SU-DHL-6 (cell line): ENCODE data around the gene RRAGA.
"Not testable (repeated sequence)": the region's sequence is repeated elsewhere in the genome, so short reads cannot be mapped to it uniquely, and the experiment has no call there.

Experiments
- H2AFZ ChIP-seq: fragments of 200-600 bp; sonication (generic); 2 replicates; pipeline ENCODE4 v1.6.1; 2014; ENCODE audit warnings: low read depth, mild to moderate bottlenecking, moderate library complexity, mixed read lengths, antibody characterized with exemption, low read length; ENCODE audit not compliant: severe bottlenecking
- H3F3A ChIP-seq: fragments of 200-600 bp; shearing (Covaris generic); 2 replicates; pipeline ENCODE4 v1.6.0; 2016; ENCODE audit warnings: antibody characterized with exemption, mild to moderate bottlenecking; ENCODE audit not compliant: insufficient read depth
- H3K27ac ChIP-seq: fragments of 200-600 bp; sonication (generic); 2 replicates; pipeline ENCODE4 v1.5.1; 2016; ENCODE audit warnings: low read depth, mild to moderate bottlenecking, low read length, moderate library complexity, mixed read lengths
- H3K27me3 ChIP-seq: fragments of 200-600 bp; sonication (generic), shearing (Covaris generic); 2 replicates; pipeline ENCODE4 v1.6.0; 2014; ENCODE audit warnings: mild to moderate bottlenecking, low read length
- H3K36me3 ChIP-seq: fragments of 200-600 bp; sonication (generic); 2 replicates; pipeline ENCODE4 v1.6.1; 2014; ENCODE audit warnings: mild to moderate bottlenecking, low read length, mixed read lengths
- H3K4me2 ChIP-seq: fragments of 300-600, 200-600 bp; shearing (Covaris generic), sonication (generic); 2 replicates; pipeline ENCODE4 v1.6.0; 2014; ENCODE audit warnings: low read length, low read depth, mild to moderate bottlenecking; ENCODE audit not compliant: poor library complexity, severe bottlenecking
- H3K4me3 ChIP-seq: fragments of 200-600 bp; sonication (generic); 2 replicates; pipeline ENCODE4 v1.5.1; 2014; ENCODE audit warnings: antibody characterized with exemption, low read length, mild to moderate bottlenecking, mixed read lengths; ENCODE audit not compliant: insufficient read depth, poor library complexity, severe bottlenecking
- H3K79me2 ChIP-seq: fragments of 200-600 bp; sonication (generic); 2 replicates; pipeline ENCODE4 v1.6.1; 2014; ENCODE audit warnings: mild to moderate bottlenecking, low read length, moderate library complexity; ENCODE audit not compliant: insufficient read depth
- H3K9ac ChIP-seq: fragments of 200-600 bp; sonication (generic); 2 replicates; pipeline ENCODE4 v1.7.0; 2014; ENCODE audit warnings: mild to moderate bottlenecking, low read length
- H3K9me2 ChIP-seq: fragments of 200-600 bp; sonication (generic); replicated peaks from 2 replicates; pipeline ENCODE4 v1.6.1; 2014; ENCODE audit warnings: low read length; ENCODE audit not compliant: insufficient read depth
- H3K9me3 ChIP-seq: fragments of 200-600 bp; sonication (generic); 2 replicates; pipeline ENCODE4 v1.6.1; 2014; ENCODE audit warnings: low read length, mixed read lengths; ENCODE audit not compliant: insufficient read depth
- H4K20me1 ChIP-seq: fragments of 200-600 bp; sonication (generic); 2 replicates; pipeline ENCODE4 v1.6.1; 2014; ENCODE audit warnings: low read depth, mild to moderate bottlenecking, antibody characterized with exemption, low read length, moderate library complexity, mixed read lengths
- EZH2phosphoT487 ChIP-seq: fragments of 200-600 bp; sonication (generic), shearing (Covaris generic); conservative IDR thresholded peaks from 2 replicates; pipeline ENCODE4 v1.6.1; 2018; ENCODE audit warnings: mild to moderate bottlenecking, antibody characterized with exemption, low read length, moderate library complexity, mixed read lengths
- TF ChIP-seq, protein P1 (sequence below): fragments of 200-600 bp; sonication (generic); IDR thresholded peaks from one replicate; pipeline ENCODE4 v1.5.1; 2017; ENCODE audit warnings: antibody characterized with exemption, mild to moderate bottlenecking, low read length, moderate library complexity; ENCODE audit not compliant: insufficient read depth, poor library complexity, severe bottlenecking

The RRAGA gene

DNA sequence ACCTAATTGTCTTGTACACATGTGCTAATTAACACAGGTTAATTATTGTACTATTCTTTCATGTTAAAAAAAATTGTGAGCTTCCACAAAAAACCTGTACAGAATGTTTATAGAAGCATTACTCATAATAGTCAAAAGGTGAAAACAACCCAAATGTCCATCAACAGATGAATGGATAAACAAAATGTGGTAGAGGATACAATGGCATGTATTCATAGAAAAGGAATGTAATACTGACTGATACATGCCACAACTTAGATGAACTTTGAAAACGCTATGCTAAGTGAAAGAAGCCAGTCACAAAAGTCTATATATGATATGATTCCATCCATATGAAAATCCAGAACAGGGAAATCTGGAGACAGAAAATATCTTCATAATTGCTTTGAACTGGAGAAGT lies 25.6 kb downstream of the RRAGA start:
- TF ChIP-seq, protein P1, sequence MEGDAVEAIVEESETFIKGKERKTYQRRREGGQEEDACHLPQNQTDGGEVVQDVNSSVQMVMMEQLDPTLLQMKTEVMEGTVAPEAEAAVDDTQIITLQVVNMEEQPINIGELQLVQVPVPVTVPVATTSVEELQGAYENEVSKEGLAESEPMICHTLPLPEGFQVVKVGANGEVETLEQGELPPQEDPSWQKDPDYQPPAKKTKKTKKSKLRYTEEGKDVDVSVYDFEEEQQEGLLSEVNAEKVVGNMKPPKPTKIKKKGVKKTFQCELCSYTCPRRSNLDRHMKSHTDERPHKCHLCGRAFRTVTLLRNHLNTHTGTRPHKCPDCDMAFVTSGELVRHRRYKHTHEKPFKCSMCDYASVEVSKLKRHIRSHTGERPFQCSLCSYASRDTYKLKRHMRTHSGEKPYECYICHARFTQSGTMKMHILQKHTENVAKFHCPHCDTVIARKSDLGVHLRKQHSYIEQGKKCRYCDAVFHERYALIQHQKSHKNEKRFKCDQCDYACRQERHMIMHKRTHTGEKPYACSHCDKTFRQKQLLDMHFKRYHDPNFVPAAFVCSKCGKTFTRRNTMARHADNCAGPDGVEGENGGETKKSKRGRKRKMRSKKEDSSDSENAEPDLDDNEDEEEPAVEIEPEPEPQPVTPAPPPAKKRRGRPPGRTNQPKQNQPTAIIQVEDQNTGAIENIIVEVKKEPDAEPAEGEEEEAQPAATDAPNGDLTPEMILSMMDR = no peak
- no peak for TF ChIP-seq EZH2phosphoT487
- no peaks in the 10 kb centered on the region for H4K20me1 ChIP-seq
- H3K79me2 ChIP-seq = peaks cover 4% of the 10 kb centered on the region; the same call in 1 of the 2 replicates
- H3F3A ChIP-seq = no peaks in the 10 kb centered on the region
- no peaks in the 10 kb centered on the region for H3K27me3 ChIP-seq
- H3K4me3 ChIP-seq = no peak overlapping the region
- no peaks in the 10 kb centered on the region for H3K9me3 ChIP-seq
- no peak overlapping the region for H3K27ac ChIP-seq
- no peak overlapping the region for H3K4me2 ChIP-seq
- H3K9me2 ChIP-seq = no peaks in the 10 kb centered on the region
- no peak overlapping the region for H2AFZ ChIP-seq
- peaks cover 70% of the 10 kb centered on the region for H3K36me3 ChIP-seq
- no peak overlapping the region for H3K9ac ChIP-seq

GRCh38 chr9:19085295-19085694 lies 36.1 kb downstream of the RRAGA start:
- Histone ChIP-seq H3K9me2 (no peaks in the 10 kb centered on the region), H3K4me3 (no peak overlapping the region), H4K20me1 (no peaks in the 10 kb centered on the region), H3F3A (peaks cover 10% of the 10 kb centered on the region; the same call in 1 of the 2 replicates), H3K9me3 (no peaks in the 10 kb centered on the region), H3K27ac (no peak overlapping the region), H3K79me2 (no peaks in the 10 kb centered on the region; the same call in 1 of the 2 replicates), H3K4me2 (no peak overlapping the region), H3K27me3 (no peaks in the 10 kb centered on the region), H3K36me3 (peaks cover 58% of the 10 kb centered on the region), H3K9ac (no peak overlapping the region), H2AFZ (no peak overlapping the region)
- TF ChIP-seq EZH2phosphoT487 = no peak
- TF ChIP-seq, protein P1 = peak; percentile 37

DNA sequence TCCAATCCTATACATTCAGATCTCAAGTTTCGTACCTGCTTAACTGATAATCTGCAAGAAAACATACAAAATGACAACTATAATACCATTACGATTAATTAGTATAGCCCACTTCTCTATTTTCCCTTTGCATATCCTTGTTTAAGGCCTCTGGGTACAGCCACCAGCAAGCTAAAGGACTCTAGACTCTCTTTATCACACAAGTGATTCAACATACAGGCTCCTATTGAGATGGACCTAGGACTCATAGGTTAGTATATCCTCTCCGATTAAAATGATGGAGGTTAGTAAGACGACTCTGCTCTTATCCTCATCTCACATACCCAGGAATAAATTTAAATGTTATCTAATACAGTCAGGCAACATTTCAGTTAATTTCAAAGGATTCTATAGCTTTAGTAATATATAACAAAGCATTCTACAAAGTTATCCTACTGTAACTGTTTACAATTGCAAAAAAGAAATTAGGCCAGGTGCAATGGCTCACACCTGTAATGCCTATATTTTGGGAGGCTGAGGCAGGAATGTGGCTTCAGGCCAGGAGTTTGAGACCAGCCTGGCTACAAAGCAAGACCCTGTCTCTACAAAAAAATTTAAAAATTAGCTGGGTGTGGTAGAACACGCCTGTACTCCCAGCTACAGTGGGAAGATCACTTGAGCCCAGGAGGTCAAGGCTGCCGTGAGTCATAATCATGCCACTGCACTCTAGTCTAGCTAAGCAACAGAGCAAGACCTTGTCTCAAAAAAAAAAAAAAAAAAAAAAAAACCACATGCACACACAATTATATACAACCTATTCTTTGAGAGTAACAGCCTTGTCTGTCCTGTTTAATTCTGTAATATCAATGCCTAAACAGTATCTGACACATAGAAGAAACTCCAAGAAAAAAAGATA lies 38.1 kb downstream of the RRAGA start:
- Histone ChIP-seq H3K36me3 (peaks cover 56% of the 10 kb centered on the region), H4K20me1 (no peaks in the 10 kb centered on the region), H3K4me3 (no peak overlapping the region), H3F3A (peaks cover 10% of the 10 kb centered on the region; the same call in 1 of the 2 replicates), H3K9ac (no peak overlapping the region), H3K4me2 (no peak overlapping the region), H3K9me2 (no peaks in the 10 kb centered on the region), H3K79me2 (no peaks in the 10 kb centered on the region; the same call in 1 of the 2 replicates), H3K27ac (no peak overlapping the region), H2AFZ (no peak overlapping the region), H3K27me3 (no peaks in the 10 kb centered on the region), H3K9me3 (no peaks in the 10 kb centered on the region)
- TF ChIP-seq, protein P1 = no peak
- no peak for TF ChIP-seq EZH2phosphoT487

DNA sequence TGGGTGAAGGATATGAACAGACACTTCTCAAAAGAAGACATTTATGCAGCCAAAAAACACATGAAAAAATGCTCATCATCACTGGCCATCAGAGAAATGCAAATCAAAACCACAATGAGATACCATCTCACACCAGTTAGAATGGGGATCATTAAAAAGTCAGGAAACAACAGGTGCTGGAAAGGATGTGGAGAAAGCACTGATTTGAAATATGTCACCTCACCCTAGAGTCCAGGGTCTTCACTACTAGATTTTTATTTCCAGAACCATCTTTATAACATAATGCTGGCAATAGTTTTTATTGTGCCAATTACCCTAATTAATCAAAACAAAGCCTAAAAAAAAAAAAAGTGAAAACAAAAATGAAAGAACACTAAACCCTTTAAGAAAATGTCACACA lies 48.2 kb downstream of the RRAGA start:
- not testable (repeated sequence) for H2AFZ ChIP-seq, H3K27ac ChIP-seq, H3K27me3 ChIP-seq, H3K9ac ChIP-seq, H3K4me3 ChIP-seq, H3K9me3 ChIP-seq, H3K9me2 ChIP-seq
- Histone ChIP-seq H3K4me2 (peak overlapping the region; percentile 11), H3K79me2 (peaks cover 81% of the 10 kb centered on the region), H4K20me1 (peaks cover 14% of the 10 kb centered on the region; the same call in 1 of the 2 replicates), H3F3A (peaks cover 12% of the 10 kb centered on the region), H3K36me3 (peaks cover 49% of the 10 kb centered on the region)
